Endothelial cell of umbilical vein (primary cell): ENCODE data around the gene TMPRSS7.

Source experiments
- CTCF ChIP-seq, 2 donors: IDR thresholded peaks; 1 replicate in 1 of 2; 2 replicates in 1 of 2; pipeline ENCODE4 v1.5.1; 2011; ENCODE audit warnings: low read length in 2 of 2, mild to moderate bottlenecking in 2 of 2, moderate library complexity in 2 of 2, control low read depth in 1 of 2, inconsistent platforms in 1 of 2, low read depth in 1 of 2; ENCODE audit not compliant: insufficient read depth in 1 of 2; ENCODE audit errors: extremely low read depth in 1 of 2
- EZH2 ChIP-seq: IDR thresholded peaks from 2 replicates; pipeline ENCODE4 v1.6.1; 2012; ENCODE audit warnings: borderline replicate concordance, low read depth, mild to moderate bottlenecking, moderate library complexity, low read length, inconsistent platforms; ENCODE audit not compliant: severe bottlenecking
- FOS ChIP-seq: IDR thresholded peaks from 2 replicates; pipeline ENCODE4 v1.6.1; 2011; ENCODE audit warnings: mild to moderate bottlenecking, low read length, moderate library complexity, borderline replicate concordance; ENCODE audit not compliant: insufficient read depth
- MAX ChIP-seq: IDR thresholded peaks from 2 replicates; pipeline ENCODE4 v1.6.1; 2011; ENCODE audit not compliant: insufficient read depth, insufficient read length
- MYC ChIP-seq: IDR thresholded peaks from one replicate; pipeline ENCODE4 v1.6.1; 2011; ENCODE audit warnings: mild to moderate bottlenecking, low read depth, low read length
- POLR2A ChIP-seq: IDR thresholded peaks from 2 replicates; pipeline ENCODE4 v1.6.1; 2012; ENCODE audit warnings: low read depth, mild to moderate bottlenecking, control low read depth, low read length
- POLR2AphosphoS5 ChIP-seq: IDR thresholded peaks from 2 replicates; pipeline ENCODE4 v1.6.1; 2012; ENCODE audit warnings: low read depth, mild to moderate bottlenecking, control low read depth, low read length, moderate library complexity; ENCODE audit not compliant: insufficient read depth

DNA sequence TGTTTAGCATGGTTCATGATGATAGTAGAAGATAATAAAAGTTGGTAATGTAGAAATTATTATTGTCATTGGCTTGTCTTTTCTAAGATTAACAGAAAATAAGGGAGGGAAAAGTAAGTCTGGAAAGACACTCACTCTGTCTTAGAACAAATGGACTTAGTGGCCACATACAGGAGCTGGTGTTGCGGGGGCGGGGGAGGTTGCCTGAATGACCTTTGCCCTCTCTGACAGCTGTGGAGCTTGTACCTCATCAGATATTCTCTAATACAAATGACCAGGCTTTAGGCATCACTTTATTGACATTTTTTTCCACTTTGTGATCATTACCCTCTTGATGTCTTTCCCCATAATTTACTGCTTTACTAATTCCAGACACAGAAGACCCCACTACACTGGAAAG is 29.9 kb upstream of the TMPRSS7 start:
- TF ChIP-seq CTCF (IDR thresholded peaks at IDR 0.05; ENCODE audit: extremely low read depth in 1 of 2, insufficient read depth in 1 of 2, low read depth in 1 of 2, low read length in 2 of 2), result no peak
- no peak for TF ChIP-seq MAX
- TF ChIP-seq MYC, result no peak
- TF ChIP-seq POLR2A, result no peak
- TF ChIP-seq POLR2AphosphoS5, result no peak
- no peak for TF ChIP-seq FOS
- TF ChIP-seq EZH2, result no peak
